ENCODE measurements around the gene TIAM2. TPM values are rescaled to one million over a fixed set of nuclear protein-coding genes. Genes with fewer than 3 reads are reported as not detected.

TIAM2 gene
- total RNA-seq, 1 donor from 2014 or later = 36.8 TPM

- no peak overlapping the region for H3K27ac Mint-ChIP-seq (ENCODE audit: unreplicated experiment)
- H3K27me3 Mint-ChIP-seq (ENCODE audit: low read depth) = no peaks in the 10 kb centered on the region
- no peaks in the 10 kb centered on the region for H3K36me3 Mint-ChIP-seq (ENCODE audit: low read depth)
- DNase-seq (ENCODE audit: low read depth, low spot score) = no peak
- H3K4me3 Mint-ChIP-seq = no peak overlapping the region
- peaks cover 9% of the 10 kb centered on the region for H3K4me1 Mint-ChIP-seq
- TF ChIP-seq CTCF (conservative IDR thresholded peaks at IDR 0.05) = no peak
- no peaks in the 10 kb centered on the region for H3K9me3 Mint-ChIP-seq
Measured at GRCh38 chr6:155026706-155027045, 31.6 kb downstream of the TIAM2 start.

GRCh38 chr6:155030148-155030720 lies 35.1 kb downstream of the TIAM2 start:
- no peak for DNase-seq (ENCODE audit: low read depth, low spot score)
- H3K9me3 Mint-ChIP-seq = peaks cover 2% of the 10 kb centered on the region
- peaks cover 3% of the 10 kb centered on the region for H3K36me3 Mint-ChIP-seq (ENCODE audit: low read depth)
- H3K27me3 Mint-ChIP-seq (ENCODE audit: low read depth) = no peaks in the 10 kb centered on the region
- H3K4me1 Mint-ChIP-seq = no peaks in the 10 kb centered on the region
- TF ChIP-seq CTCF (conservative IDR thresholded peaks at IDR 0.05) = no peak
- H3K27ac Mint-ChIP-seq (ENCODE audit: unreplicated experiment) = no peak overlapping the region
- no peak overlapping the region for H3K4me3 Mint-ChIP-seq

GRCh38 chr6:155031091-155031490 lies 36.0 kb downstream of the TIAM2 start:
- Mint-ChIP-seq H3K27ac (ENCODE audit: unreplicated experiment) (no peak overlapping the region), H3K9me3 (peaks cover 2% of the 10 kb centered on the region), H3K4me3 (no peak overlapping the region), H3K36me3 (ENCODE audit: low read depth) (peaks cover 3% of the 10 kb centered on the region), H3K27me3 (ENCODE audit: low read depth) (no peaks in the 10 kb centered on the region), H3K4me1 (no peaks in the 10 kb centered on the region)
- no peak for DNase-seq (ENCODE audit: low read depth, low spot score)
- TF ChIP-seq CTCF (conservative IDR thresholded peaks at IDR 0.05) = no peak

DNA sequence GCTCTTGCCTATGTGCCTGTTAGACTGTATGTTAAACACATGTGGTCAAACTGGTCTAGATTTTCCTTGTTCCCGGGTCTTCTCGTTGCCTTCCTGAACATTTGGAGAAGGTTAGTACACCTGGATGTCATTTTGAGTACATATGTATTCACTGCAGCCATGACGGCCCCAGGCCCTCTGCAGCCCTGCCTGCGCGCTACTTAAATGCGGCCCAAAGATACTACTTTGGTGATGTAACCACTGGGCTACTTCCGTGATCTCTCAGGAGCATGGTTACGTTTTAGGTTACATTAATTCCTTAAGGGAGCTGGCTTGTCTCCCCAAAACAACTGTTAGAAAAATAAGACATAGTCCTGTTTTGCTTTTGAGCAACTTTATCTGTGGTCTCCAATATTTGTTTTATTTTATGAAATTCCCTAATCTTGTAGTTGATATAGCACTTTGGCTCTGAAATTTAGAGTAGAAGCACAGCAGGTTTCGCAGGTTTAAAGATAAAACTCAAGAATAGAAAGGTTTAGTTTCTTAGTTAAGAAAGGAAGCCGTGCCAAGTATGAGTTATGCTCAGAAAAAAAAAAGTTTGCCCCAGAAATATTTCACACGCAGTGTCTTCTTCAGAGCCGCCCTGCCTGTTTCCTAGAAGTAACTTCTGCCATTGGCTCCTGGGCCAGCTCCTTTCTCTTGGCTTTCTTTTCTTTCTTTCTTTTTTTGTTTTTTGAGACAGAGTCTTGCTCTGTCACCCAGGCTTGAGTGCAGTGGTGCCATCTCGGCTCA lies 38.1 kb downstream of the TIAM2 start:
- Mint-ChIP-seq H3K4me3 (no peak overlapping the region), H3K27ac (ENCODE audit: unreplicated experiment) (no peak overlapping the region), H3K36me3 (ENCODE audit: low read depth) (peaks cover 3% of the 10 kb centered on the region), H3K9me3 (peaks cover 2% of the 10 kb centered on the region), H3K4me1 (peaks cover 10% of the 10 kb centered on the region), H3K27me3 (ENCODE audit: low read depth) (no peaks in the 10 kb centered on the region)
- no peak for DNase-seq (ENCODE audit: low read depth, low spot score)
- no peak for TF ChIP-seq CTCF (conservative IDR thresholded peaks at IDR 0.05)

GRCh38 chr6:155036907-155037306 lies 41.8 kb downstream of the TIAM2 start:
- DNase-seq (ENCODE audit: low read depth, low spot score) = no peak
- Mint-ChIP-seq H3K27me3 (ENCODE audit: low read depth) (no peaks in the 10 kb centered on the region), H3K27ac (ENCODE audit: unreplicated experiment) (no peak overlapping the region), H3K4me3 (no peak overlapping the region), H3K9me3 (peaks cover 2% of the 10 kb centered on the region), H3K4me1 (peaks cover 18% of the 10 kb centered on the region), H3K36me3 (ENCODE audit: low read depth) (peaks cover 3% of the 10 kb centered on the region)
- TF ChIP-seq CTCF (conservative IDR thresholded peaks at IDR 0.05) = no peak

Measured in neural crest cell (in vitro differentiated cells).